Heart left ventricle (tissue), 16 donors: ENCODE results near the gene PPP1R14C. TPM values are rescaled to one million over a fixed set of nuclear protein-coding genes. Genes with fewer than 3 reads are reported as not detected.
"Not testable (repeated sequence)": the region's sequence is repeated elsewhere in the genome, so short reads cannot be mapped to it uniquely, and the experiment has no call there.

Source experiments
- ATAC-seq, 4 donors: fragments of 200-7000 bp; cut with Tn5 transposase; one replicate each; pipeline ENCODE4 v1.9.1; 2020 to 2022; ENCODE audit warnings: moderate library complexity in 4 of 4, mild to moderate bottlenecking in 3 of 4, moderate number of reproducible peaks in 1 of 4
- DNase-seq, 5 donors: peaks; one replicate each; pipeline ENCODE4 v3.0.0-alpha.2; 2020
- H3K27ac ChIP-seq, 12 donors: fragments of 200-600 bp; sonication (generic) in 4 of 12; one replicate each; pipeline versions ENCODE4 v1.5.0 to v1.8.0; 2016 to 2022; ENCODE audit warnings: mild to moderate bottlenecking in 2 of 12
- H3K27me3 ChIP-seq, 9 donors: fragments of 200-600 bp; sonication (generic) in 2 of 9; one replicate each; pipeline versions ENCODE4 v1.5.1 to v1.8.0; 2016 to 2022; ENCODE audit warnings: mild to moderate bottlenecking in 3 of 9
- H3K36me3 ChIP-seq, 9 donors: fragments of 200-600 bp; sonication (generic) in 2 of 9; one replicate each; pipeline versions ENCODE4 v1.5.0 to v1.8.0; 2018 to 2022; ENCODE audit warnings: mild to moderate bottlenecking in 2 of 9
- H3K4me1 ChIP-seq, 12 donors: fragments of 200-600 bp; sonication (generic) in 4 of 12; one replicate each; pipeline versions ENCODE4 v1.5.0 to v1.8.0; 2016 to 2022; ENCODE audit warnings: mild to moderate bottlenecking in 3 of 12
- H3K4me3 ChIP-seq, 12 donors: fragments of 200-600 bp; sonication (generic) in 4 of 12; one replicate each; pipeline versions ENCODE4 v1.5.0 to v1.8.0; 2017 to 2022; ENCODE audit warnings: mild to moderate bottlenecking in 9 of 12, moderate library complexity in 4 of 12
- H3K9me3 ChIP-seq, 12 donors: fragments of 200-600 bp; sonication (generic) in 4 of 12; one replicate each; pipeline versions ENCODE4 v1.5.0 to v1.8.0; 2016 to 2022; ENCODE audit warnings: mild to moderate bottlenecking in 1 of 12
- CTCF ChIP-seq, 12 donors: fragments of 200-600 bp; sonication (generic) in 4 of 12; IDR thresholded peaks; one replicate each; pipeline versions ENCODE4 v1.5.0 to v1.8.0; 2018 to 2022; ENCODE audit warnings: antibody characterized with exemption in 12 of 12, mild to moderate bottlenecking in 5 of 12
- POLR2A ChIP-seq, 2 donors: fragments of 450-650 bp; IDR thresholded peaks; one replicate each; pipeline ENCODE4 v1.6.1; 2017; ENCODE audit warnings: antibody characterized with exemption in 2 of 2, mild to moderate bottlenecking in 2 of 2, moderate library complexity in 2 of 2
- WGBS, 4 donors: extraction: QIAGEN DNeasy Blood & Tissue Kit in 2 of 4; methylation state at CpG; one replicate each; pipeline versions ENCODE4 v1.1.5 to v1.1.7; 2013 to 2018; 5-methylcytosine and 5-hydroxymethylcytosine counted together
- intact Hi-C, 10 donors: fragments of 100-400 bp; cut with DNase I; formaldehyde crosslinking; loops; one replicate each; pipeline versions ENCODE4 v1.11.1 to v1.14.2; 2022
- polyA plus RNA-seq, 2 donors: library from polyadenylated mRNA; stranded (reverse); fragments of 200-250 nt; gene quantifications; one replicate each; pipeline ENCODE4 v1.2.3, GENCODE V29; 2013
- total RNA-seq, 9 donors: library from RNA; depleted of rRNA in 2 of 9; stranded (reverse); fragments of >200 nt in 2 of 9; fragmentation: NEBNext Ultra II Directional in 3 of 9; extraction: Animal tissue kit (Norgen Biotek cat#: 25700) in 3 of 9; gene quantifications; one replicate each; pipeline versions ENCODE4 v1.1.0 to v1.2.4, GENCODE V29; 2016 to 2023
- donor health status: ischemic (EF 13 %, LVEDD 7.1; RV severe dilation, severe dysfunction).
- donor health status: healthy with polysubstance abuse.
- donor health status: DM: no; HTN: yes; CAD: no.
- donor health status: DM: no; HTN: no; CAD: no.
- donor health status: ischemic (EF 25% LVEDD 6.9; RV normal size, moderate dysfunction).
- donor health status: ischemic (EF 25% LVEDD 5.7; RV mildly dilated, moderate dysfunction).
- donor health status: healthy.
- donor health status: DM: yes; HTN: yes; CAD: no.
- donor health status: ischemic (EF 35%, LVEDD 5.7; RV mildly dilated, moderate dysfunction).
- donor health status: nonischemic (EF 11% LVEDD 7.7; RV severe dilation, severe dysfunction).
- donor health status: DM: yes; HTN: yes; CAD: no.
- donor health status: PGD.
- donor health status: ischemic (EF 29% LVEDD 5.4; RV normal size, mild dysfunction).
- donor health status: nonischemic (EF 23%, LVEDD 6.1; RV moderate dilation, normal function).

PPP1R14C gene
- total and polyA plus RNA-seq, 11 donors: 41.1 to 143 (median 75.7) TPM

DNA sequence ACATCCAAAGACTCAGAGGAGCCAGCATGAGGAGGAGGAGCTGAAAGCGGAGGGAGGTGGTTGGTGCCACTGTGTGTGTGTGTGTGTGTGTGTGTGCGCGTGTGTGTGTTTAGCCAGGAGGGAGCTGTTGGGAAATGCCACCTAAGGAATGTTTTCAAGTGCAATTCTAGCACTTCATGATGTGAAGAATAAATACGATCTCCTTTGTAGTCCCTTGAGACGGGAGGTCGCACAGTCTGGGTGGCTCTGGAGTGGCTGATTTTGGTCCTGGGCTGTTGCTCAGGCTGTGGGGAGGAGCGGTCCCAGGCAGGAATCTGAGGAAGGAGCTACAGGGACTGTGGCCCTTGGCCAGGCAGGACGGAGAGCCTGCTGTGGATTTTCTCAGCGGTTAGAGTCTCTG is 93.7 kb downstream of the PPP1R14C start:
- 69 to 76% (median 73%) methylated on average over 9 of the region's 9 CpGs for WGBS, 4 donors
- Histone ChIP-seq H3K9me3 (peaks cover 0 to 4% (median 0%) of the 10 kb centered on the region in 12 donors), H3K4me3 (no peak overlapping the region), H3K4me1 (peaks cover 0 to 35% (median 14%) of the 10 kb centered on the region in 12 donors), H3K27me3 (no peaks in the 10 kb centered on the region), H3K27ac (peak overlapping the region in 3 of 12 donors; percentile 6 to 42 (median 28)), H3K36me3 (no peaks in the 10 kb centered on the region)
- ATAC-seq (peak in 2 of 4 donors; percentile 7 to 27), DNase-seq (no peak)
- intact Hi-C loops: loop anchor here in 1 of 10 donors (10.0 kb wide), 1 partner anchor 52 kb away; no protein-coding TSS in a partner anchor
- no peak for TF ChIP-seq CTCF (IDR thresholded peaks at IDR 0.05)
- no peak for TF ChIP-seq POLR2A (IDR thresholded peaks at IDR 0.05)

DNA sequence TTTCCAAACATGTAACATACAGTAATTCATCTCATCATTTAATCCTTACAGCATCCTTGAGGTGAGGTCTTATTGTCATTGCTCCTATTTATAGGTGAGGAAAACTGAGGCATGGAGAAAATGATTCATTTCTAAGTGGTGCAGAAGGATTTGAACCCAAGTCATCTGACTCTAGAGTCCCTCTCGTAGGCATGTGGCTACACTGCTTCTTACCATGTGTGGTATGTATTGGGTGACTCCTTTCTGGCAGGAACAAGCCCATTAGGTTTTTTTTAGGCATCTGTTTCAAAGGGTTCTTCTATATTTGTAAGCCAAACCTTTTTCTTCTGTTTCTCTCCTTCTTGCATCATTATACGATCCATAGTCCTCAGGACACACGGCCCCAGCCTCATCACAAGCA is 94.8 kb downstream of the PPP1R14C start:
- intact Hi-C loops: loop anchor here in 1 of 10 donors (10.0 kb wide), 1 partner anchor 53 kb away; no protein-coding TSS in a partner anchor
- no peak for ATAC-seq
- Histone ChIP-seq H3K27me3 (no peaks in the 10 kb centered on the region), H3K9me3 (peaks cover 0 to under 1% (median 0%) of the 10 kb centered on the region in 12 donors), H3K4me3 (no peak overlapping the region), H3K36me3 (no peaks in the 10 kb centered on the region), H3K27ac (peak overlapping the region in 9 of 12 donors; percentile 11 to 77 (median 56)), H3K4me1 (peaks cover 0 to 35% (median 14%) of the 10 kb centered on the region in 12 donors)
- no peak for DNase-seq
- WGBS, 4 donors: 79 to 83% (median 80%) methylated on average over 3 of the region's 3 CpGs
- TF ChIP-seq POLR2A (IDR thresholded peaks at IDR 0.05) (no peak), CTCF (IDR thresholded peaks at IDR 0.05) (no peak)

DNA sequence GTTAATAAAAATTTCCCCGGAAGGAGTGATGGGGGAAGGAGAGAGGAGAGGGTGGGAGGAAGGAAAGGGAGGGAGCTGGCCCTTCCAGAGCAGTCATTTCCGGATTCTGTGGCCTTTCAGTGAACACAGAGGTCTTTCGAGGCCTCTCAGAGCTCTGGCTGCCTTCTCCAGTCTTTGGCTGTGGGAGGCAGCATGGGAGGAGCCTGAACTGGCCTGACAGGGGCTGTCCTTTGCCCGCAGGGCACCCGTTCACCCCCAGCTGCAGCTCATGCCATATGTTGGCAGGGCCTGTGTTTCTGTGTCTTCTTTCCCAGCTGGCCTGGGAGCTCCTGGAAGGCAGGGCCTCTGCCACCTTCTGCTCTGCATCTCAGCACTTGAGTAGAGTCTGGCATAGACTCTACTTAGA is 95.5 kb downstream of the PPP1R14C start:
- ATAC-seq: peak; percentile 81 to 97 (median 90)
- 15 to 27% (median 23%) methylated on average over 4 to 5 of the region's 5 CpGs for WGBS, 4 donors
- no peak for TF ChIP-seq CTCF (IDR thresholded peaks at IDR 0.05)
- TF ChIP-seq POLR2A (IDR thresholded peaks at IDR 0.05): no peak
- Histone ChIP-seq H3K27me3 (no peaks in the 10 kb centered on the region), H3K36me3 (no peaks in the 10 kb centered on the region), H3K9me3 (no peaks in the 10 kb centered on the region), H3K4me1 (peaks cover 0 to 35% (median 14%) of the 10 kb centered on the region in 12 donors), H3K27ac (peak overlapping the region in 9 of 12 donors; percentile 11 to 77 (median 56)), H3K4me3 (no peak overlapping the region)
- intact Hi-C loops: loop anchor here in 1 of 10 donors (10.0 kb wide), 1 partner anchor 54 kb away; no protein-coding TSS in a partner anchor
- DNase-seq: peak; percentile 40 to 81 (median 76)

GRCh38 chr6:150238846-150239407 is 96.1 kb downstream of the PPP1R14C start:
- no peak for TF ChIP-seq POLR2A (IDR thresholded peaks at IDR 0.05)
- TF ChIP-seq CTCF (IDR thresholded peaks at IDR 0.05): no peak
- Histone ChIP-seq H3K4me3 (no peak overlapping the region), H3K27ac (peak overlapping the region in 5 of 12 donors; percentile 48 to 77 (median 56)), H3K4me1 (peaks cover 0 to 35% (median 14%) of the 10 kb centered on the region in 12 donors), H3K9me3 (no peaks in the 10 kb centered on the region), H3K27me3 (no peaks in the 10 kb centered on the region), H3K36me3 (no peaks in the 10 kb centered on the region)
- no peak for DNase-seq
- peak in 1 of 4 donors; percentile 11 for ATAC-seq
- intact Hi-C loops: loop anchor here in 1 of 10 donors (10.0 kb wide), 1 partner anchor 54 kb away; no protein-coding TSS in a partner anchor
- 84 to 91% (median 88%) methylated on average over 6 of the region's 6 CpGs for WGBS, 4 donors

DNA sequence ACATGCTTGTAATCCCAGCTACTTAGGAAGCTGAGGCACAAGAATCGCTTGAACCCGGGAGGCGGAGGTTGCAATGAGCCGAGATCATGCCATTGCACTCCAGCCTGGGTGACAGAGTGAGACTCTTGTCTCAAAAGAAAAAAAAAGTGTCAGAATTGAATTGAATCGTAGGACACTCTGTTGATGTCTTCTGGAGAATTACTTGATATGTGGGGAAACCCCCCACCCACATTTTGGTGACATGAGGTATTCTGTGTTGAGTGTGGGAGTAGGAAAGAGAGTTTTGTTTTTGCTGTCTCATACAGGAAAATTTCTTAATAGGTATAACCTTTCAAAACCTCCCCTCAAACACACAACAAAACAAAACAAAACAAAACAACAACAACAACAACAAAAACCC is 98.9 kb downstream of the PPP1R14C start:
- ATAC-seq, H3K9me3 ChIP-seq, H3K4me3 ChIP-seq, DNase-seq, intact Hi-C loops, H3K27me3 ChIP-seq, H3K27ac ChIP-seq, H3K36me3 ChIP-seq: not testable (repeated sequence)
- WGBS, 4 donors: 77 to 84% (median 81%) methylated on average over 5 of the region's 5 CpGs
- peaks cover 0 to 24% (median 13%) of the 10 kb centered on the region in 12 donors for H3K4me1 ChIP-seq
